SK-N-SH (cell line): ENCODE measurements around the gene ZCCHC14. TPM values are rescaled to one million over a fixed set of nuclear protein-coding genes. Genes with fewer than 3 reads are reported as not detected.

Experiments used
- CTCF ChIP-seq: fragments of 200-600 bp; sonication (generic); IDR thresholded peaks from 2 replicates; pipeline ENCODE4 v1.6.1; 2017; ENCODE audit warnings: antibody characterized with exemption, mild to moderate bottlenecking, moderate library complexity
- EZH2phosphoT487 ChIP-seq: fragments of 200-600 bp; sonication (generic); IDR thresholded peaks from 2 replicates; pipeline ENCODE4 v1.6.1; 2017; ENCODE audit warnings: low read depth, mixed run types, mild to moderate bottlenecking, antibody characterized with exemption, moderate library complexity, borderline replicate concordance
- FOSL2 ChIP-seq: IDR thresholded peaks from 2 replicates; pipeline ENCODE4 v1.4.0; 2012; ENCODE audit warnings: low read depth, mild to moderate bottlenecking, moderate library complexity, borderline replicate concordance
- FOXJ3 ChIP-seq: sonication (generic); formaldehyde crosslinking; IDR thresholded peaks from 2 replicates; pipeline ENCODE4 v1.5.1; 2020; ENCODE audit warnings: mild to moderate bottlenecking, missing genetic modification reagents
- FOXM1 ChIP-seq: IDR thresholded peaks from 2 replicates; pipeline ENCODE4 v1.4.0; 2012; ENCODE audit warnings: low read depth, mild to moderate bottlenecking
- GATA2 ChIP-seq: sonication (generic); formaldehyde crosslinking; IDR thresholded peaks from 2 replicates; pipeline ENCODE4 v1.5.0; 2020; ENCODE audit warnings: mild to moderate bottlenecking, missing genetic modification reagents
- JUND ChIP-seq: IDR thresholded peaks from 2 replicates; pipeline ENCODE4 v1.4.0; 2012
- MAX ChIP-seq: IDR thresholded peaks from 2 replicates; pipeline ENCODE4 v1.4.0; 2012; ENCODE audit warnings: low read depth
- MEF2A ChIP-seq: IDR thresholded peaks from 2 replicates; pipeline ENCODE4 v1.4.0; 2012; ENCODE audit warnings: low read depth, borderline replicate concordance
- MXI1 ChIP-seq: IDR thresholded peaks from 2 replicates; pipeline ENCODE4 v1.6.1; 2012; ENCODE audit warnings: mild to moderate bottlenecking, low read depth, low read length, improper control_type of control experiment
- NFIC ChIP-seq: IDR thresholded peaks from 2 replicates; pipeline ENCODE4 v1.4.0; 2012; ENCODE audit warnings: borderline replicate concordance
- POLR2AphosphoS5 ChIP-seq: IDR thresholded peaks from 2 replicates; pipeline ENCODE4 v1.6.1; 2012; ENCODE audit warnings: low read depth, low read length
- RAD21 ChIP-seq: IDR thresholded peaks from 2 replicates; pipeline ENCODE4 v1.6.1; 2012; ENCODE audit warnings: mild to moderate bottlenecking, low read length
- REST ChIP-seq: IDR thresholded peaks from 2 replicates; pipeline ENCODE4 v1.6.1; 2012; ENCODE audit warnings: mild to moderate bottlenecking, low read depth, low read length, moderate library complexity
- RFX5 ChIP-seq: IDR thresholded peaks from 2 replicates; pipeline ENCODE4 v1.6.1; 2012; ENCODE audit warnings: mild to moderate bottlenecking, improper control_type of control experiment, low read length
- TAF1 ChIP-seq: IDR thresholded peaks from 2 replicates; pipeline ENCODE4 v1.6.1; 2012; ENCODE audit warnings: low read depth, mild to moderate bottlenecking, low read length, moderate library complexity, borderline replicate concordance
- TCF12 ChIP-seq: IDR thresholded peaks from 2 replicates; pipeline ENCODE4 v1.4.0; 2012
- TEAD4 ChIP-seq: IDR thresholded peaks from 2 replicates; pipeline ENCODE4 v1.4.0; 2012; ENCODE audit warnings: mild to moderate bottlenecking, borderline replicate concordance; ENCODE audit not compliant: insufficient read depth
- USF2 ChIP-seq: fragments of 150-350 bp; IDR thresholded peaks from 2 replicates; pipeline ENCODE4 v1.6.1; 2017; ENCODE audit warnings: antibody characterized with exemption, low read length, low read depth, borderline replicate concordance
- YY1 ChIP-seq: IDR thresholded peaks from 2 replicates; pipeline ENCODE4 v1.4.0; 2012; ENCODE audit warnings: low read depth, mild to moderate bottlenecking
- polyA plus RNA-seq, 3 experiments: library from polyadenylated mRNA; depleted of rRNA; stranded (reverse); fragments of >200 nt; gene quantifications; 2 replicates each; pipeline ENCODE4 v1.2.3, GENCODE V29; 2012

Gene ZCCHC14
- polyA plus RNA-seq, 1 of the 3 experiments (the other 2 are of a cell fraction): 5.7 TPM

- peak; percentile 65 for TF ChIP-seq REST
- peak; percentile 96 for TF ChIP-seq FOSL2
- TF ChIP-seq USF2: no peak
- TF ChIP-seq CTCF: no peak
- TF ChIP-seq RFX5: no peak
- TF ChIP-seq FOXJ3: no peak
- TF ChIP-seq NFIC: peak; percentile 94
- TF ChIP-seq GATA2: no peak
- TF ChIP-seq MEF2A: peak; percentile 89
- TF ChIP-seq FOXM1: no peak; the same call in 1 of the 2 replicates
- no peak for TF ChIP-seq YY1
- TF ChIP-seq POLR2AphosphoS5: peak; percentile 70; the same call in 1 of the 2 replicates
- peak; percentile 95 for TF ChIP-seq TEAD4
- no peak for TF ChIP-seq MXI1
- TF ChIP-seq TAF1: peak; percentile 62; the same call in 1 of the 2 replicates
- TF ChIP-seq TCF12: peak; percentile 98
- TF ChIP-seq JUND: peak; percentile 99
- TF ChIP-seq RAD21: no peak
- peak; percentile 84; the same call in 1 of the 2 replicates for TF ChIP-seq MAX
- TF ChIP-seq EZH2phosphoT487: no peak
- TF ChIP-seq, all 33 proteins: peak for 15
Measured at GRCh38 chr16:87457709-87458423, 35.0 kb downstream of the ZCCHC14 start (continued).
